ENCODE measurements around the gene SEPTIN12.

The SEPTIN12 gene

GRCh38 chr16:4783251-4783950 is 4.7 kb downstream of the SEPTIN12 start:
- DNase-seq = no peak

GRCh38 chr16:4780235-4780634 is 7.9 kb downstream of the SEPTIN12 start:
- no peak for DNase-seq

GRCh38 chr16:4778050-4778392 is 10.1 kb downstream of the SEPTIN12 start:
- DNase-seq = no peak

GRCh38 chr16:4777339-4778049 is 10.7 kb downstream of the SEPTIN12 start:
- DNase-seq = no peak

- no peak for DNase-seq
Measured at GRCh38 chr16:4776141-4776705, 11.9 kb downstream of the SEPTIN12 start.

- DNase-seq = no peak
Measured at GRCh38 chr16:4775005-4775404, 13.1 kb downstream of the SEPTIN12 start.

GRCh38 chr16:4772351-4772750 is 15.8 kb downstream of the SEPTIN12 start:
- DNase-seq = no peak

- DNase-seq = no peak
Measured at GRCh38 chr16:4771646-4772045, 16.5 kb downstream of the SEPTIN12 start.

GRCh38 chr16:4769306-4769638 is 18.9 kb downstream of the SEPTIN12 start:
- DNase-seq = no peak

- DNase-seq = peak; percentile 92
Measured at GRCh38 chr16:4768549-4769305, 19.4 kb downstream of the SEPTIN12 start.

- DNase-seq = no peak
Measured at GRCh38 chr16:4767872-4768548, 20.1 kb downstream of the SEPTIN12 start.

GRCh38 chr16:4766875-4767628 is 21.1 kb downstream of the SEPTIN12 start, which contains the start of gene ZNF500:
Gene ZNF500, minus strand, starts transcription at chr16:4767162. Its CDS starts 1,184 bp downstream, at chr16:4765978.
- peak; percentile 98 for DNase-seq

- DNase-seq = no peak
Measured at GRCh38 chr16:4765511-4766474, 22.4 kb downstream of the SEPTIN12 start.

- no peak for DNase-seq
Measured at GRCh38 chr16:4763791-4764190, 24.4 kb downstream of the SEPTIN12 start.

- DNase-seq = no peak
Measured at GRCh38 chr16:4762205-4762604, 25.9 kb downstream of the SEPTIN12 start.

- DNase-seq = no peak
Measured at GRCh38 chr16:4760221-4760910, 27.8 kb downstream of the SEPTIN12 start.

GRCh38 chr16:4755687-4756086 is 32.5 kb downstream of the SEPTIN12 start:
- no peak for DNase-seq

- DNase-seq = no peak
Measured at GRCh38 chr16:4754865-4755264, 33.3 kb downstream of the SEPTIN12 start.

- no peak for DNase-seq
Measured at GRCh38 chr16:4753227-4753626, 34.9 kb downstream of the SEPTIN12 start.

GRCh38 chr16:4752351-4753100 is 35.6 kb downstream of the SEPTIN12 start:
- no peak for DNase-seq

Measured in activated CD4-positive, alpha-beta T cell treated with anti-CD3 and anti-CD28 coated beads, Interleukin-2, amount 50 U/mL, for 16 hours (primary cell).